RWPE2 (cell line): ENCODE data around the gene IL27RA.
"Not testable (repeated sequence)": the region's sequence is repeated elsewhere in the genome, so short reads cannot be mapped to it uniquely, and the experiment has no call there.

ENCODE experiments used
- ATAC-seq: fragments of 200-7000 bp; cut with Tn5 transposase; 3 replicates; pipeline ENCODE4 v1.9.1; 2021; ENCODE audit warnings: low read depth
- DNase-seq: peaks from one replicate; pipeline ENCODE4 v3.0.0-alpha.2; 2020; ENCODE audit warnings: low spot score
- H3K27ac ChIP-seq: fragments of 450-650 bp; 2 replicates; pipeline ENCODE4 v1.5.1; 2017; ENCODE audit warnings: mild to moderate bottlenecking; ENCODE audit not compliant: poor library complexity, severe bottlenecking
- H3K27me3 ChIP-seq: fragments of 250-450 bp; sonication (Bioruptor Pico); 2 replicates; pipeline ENCODE4 v1.5.1; 2021; ENCODE audit warnings: mild to moderate bottlenecking, moderate library complexity; ENCODE audit not compliant: insufficient read depth, poor library complexity, severe bottlenecking
- H3K36me3 ChIP-seq: fragments of 250-450 bp; sonication (Bioruptor Pico); 2 replicates; pipeline ENCODE4 v1.5.1; 2020; ENCODE audit warnings: low read depth, mild to moderate bottlenecking, moderate library complexity
- H3K4me1 ChIP-seq: fragments of 250-450 bp; sonication (Bioruptor Pico); 2 replicates; pipeline ENCODE4 v1.5.1; 2021; ENCODE audit warnings: mild to moderate bottlenecking, moderate library complexity; ENCODE audit not compliant: insufficient read depth, poor library complexity, severe bottlenecking
- H3K4me3 ChIP-seq: fragments of 250-450 bp; sonication (Bioruptor Pico); 2 replicates; pipeline ENCODE4 v1.5.1; 2021; ENCODE audit warnings: mild to moderate bottlenecking, moderate library complexity; ENCODE audit not compliant: severe bottlenecking
- H3K9me3 ChIP-seq: fragments of 250-450 bp; sonication (Bioruptor Pico); 2 replicates; pipeline ENCODE4 v1.5.1; 2021; ENCODE audit warnings: mild to moderate bottlenecking, moderate library complexity; ENCODE audit not compliant: severe bottlenecking
- CTCF ChIP-seq: fragments of 450-650 bp; IDR thresholded peaks from one replicate; pipeline ENCODE4 v1.5.1; 2017; ENCODE audit warnings: mild to moderate bottlenecking, moderate library complexity; ENCODE audit not compliant: poor library complexity, severe bottlenecking

Gene IL27RA

DNA sequence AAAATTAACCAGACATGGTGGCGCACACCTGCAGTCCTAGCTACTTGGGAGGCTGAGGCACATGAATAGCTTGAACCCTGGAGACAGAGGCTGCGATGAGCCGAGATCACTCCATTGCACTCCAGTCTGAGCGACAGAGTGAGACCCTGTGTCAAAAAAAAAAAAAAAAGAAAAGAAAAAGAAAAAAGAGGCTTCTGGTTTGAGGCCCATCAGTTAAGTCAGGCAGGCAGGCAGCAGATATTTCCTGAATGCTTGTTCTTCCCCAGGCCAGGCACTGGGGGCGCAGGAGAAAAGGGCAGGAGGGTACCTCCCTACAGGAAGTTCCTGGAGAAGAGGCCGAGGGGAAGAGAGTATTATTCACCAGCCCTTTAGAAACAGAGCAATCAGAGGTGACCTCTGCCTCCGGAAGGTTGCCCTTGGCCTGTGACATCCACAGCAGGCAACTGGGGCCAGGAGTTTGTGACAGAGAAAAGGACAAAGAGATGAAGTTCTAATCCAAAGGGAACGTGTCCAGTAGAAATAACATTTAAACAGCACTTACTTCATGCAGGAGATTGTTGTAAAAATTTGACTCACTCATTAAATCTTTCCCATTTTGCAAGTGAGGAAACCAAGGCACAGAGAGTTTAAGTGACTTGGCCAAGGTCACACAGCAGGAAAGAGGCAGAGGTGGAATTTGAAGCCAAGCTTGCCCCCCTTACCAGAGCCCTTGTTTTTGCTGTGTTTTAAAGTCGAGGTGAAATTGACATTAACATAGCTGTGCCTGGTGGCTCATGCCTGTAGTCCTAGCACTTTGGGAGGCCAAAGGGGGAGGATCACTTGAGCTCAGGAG is 7.9 kb upstream of the IL27RA start:
- Histone ChIP-seq H3K36me3 (no peaks in the 10 kb centered on the region), H3K27me3 (no peaks in the 10 kb centered on the region), H3K4me3 (no peak overlapping the region), H3K9me3 (no peaks in the 10 kb centered on the region), H3K4me1 (no peaks in the 10 kb centered on the region), H3K27ac (no peak overlapping the region)
- DNase-seq (no peak), ATAC-seq (peak; percentile 71; the same call in 2 of the 3 replicates)
- peak; percentile 49 for TF ChIP-seq CTCF

- not testable (repeated sequence) for H3K9me3 ChIP-seq
These were observed 4.8 kb upstream of the IL27RA start for GRCh38 chr19:14026652-14027192.

GRCh38 chr19:14027856-14028450 is 3.6 kb upstream of the IL27RA start, which contains the start of gene RLN3:
Gene RLN3, plus strand, starts transcription at chr19:14028148. Its CDS starts 57 bp downstream, at chr19:14028205.
- H3K27me3 ChIP-seq = no peaks in the 10 kb centered on the region
- no peak within 1 kb of the TSS for H3K27ac ChIP-seq
- H3K4me1 ChIP-seq = no peaks in the 10 kb centered on the region
- H3K36me3 ChIP-seq = no peaks in the 10 kb centered on the region
- H3K4me3 ChIP-seq = no peak within 1 kb of the TSS
- no peak for DNase-seq
- H3K9me3 ChIP-seq = no peaks in the 10 kb centered on the region
- no peak for ATAC-seq
- no peak for TF ChIP-seq CTCF

More at GRCh38 chr19:14026652-14027192, 4.8 kb upstream of the IL27RA start:
- not testable (repeated sequence) for H3K4me1 ChIP-seq, DNase-seq, H3K27me3 ChIP-seq, H3K36me3 ChIP-seq, ATAC-seq, H3K4me3 ChIP-seq, H3K27ac ChIP-seq

GRCh38 chr19:14028901-14029300 is 2.7 kb upstream of the IL27RA start:
- Histone ChIP-seq H3K4me3 (no peak overlapping the region), H3K9me3 (no peaks in the 10 kb centered on the region), H3K4me1 (no peaks in the 10 kb centered on the region), H3K27ac (no peak overlapping the region), H3K36me3 (no peaks in the 10 kb centered on the region), H3K27me3 (no peaks in the 10 kb centered on the region)
- TF ChIP-seq CTCF = no peak
- no peak for DNase-seq
- no peak for ATAC-seq

GRCh38 chr19:14030997-14031718 is 404 bp upstream of the IL27RA start:
- TF ChIP-seq CTCF = no peak
- ATAC-seq (no peak; the same call in 2 of the 3 replicates), DNase-seq (no peak)
- H3K4me3 ChIP-seq = peak overlapping the region; percentile 62
- no peaks in the 10 kb centered on the region for H3K27me3 ChIP-seq
- no peaks in the 10 kb centered on the region for H3K4me1 ChIP-seq
- H3K9me3 ChIP-seq = no peaks in the 10 kb centered on the region
- H3K27ac ChIP-seq = no peak overlapping the region
- no peaks in the 10 kb centered on the region for H3K36me3 ChIP-seq
